Dendritic cell treated with granulocyte-macrophage colony-stimulating factor and Interleukin-4, amounts not matched to agents 40 ng/mL and 50 ng/mL, for 4 days (primary cell): ENCODE data around the gene LYRM4.
A peak's percentile ranks its signal among the peaks of the same experiment; 100 is the strongest.

ENCODE experiments used
- H3K27ac Mint-ChIP-seq: one replicate; pipeline ENCODE4 v1.8.0; 2022; ENCODE audit warnings: mild to moderate bottlenecking, mixed read lengths
- H3K27me3 Mint-ChIP-seq: one replicate; pipeline ENCODE4 v1.8.0; 2022; ENCODE audit warnings: mild to moderate bottlenecking, mixed read lengths
- H3K36me3 Mint-ChIP-seq: one replicate; pipeline ENCODE4 v1.8.0; 2022; ENCODE audit warnings: low read depth, mixed read lengths
- H3K4me1 Mint-ChIP-seq: one replicate; pipeline ENCODE4 v1.8.0; 2022; ENCODE audit warnings: low read depth, mixed read lengths
- H3K4me3 Mint-ChIP-seq: one replicate; pipeline ENCODE4 v1.8.0; 2022; ENCODE audit warnings: mild to moderate bottlenecking, moderate library complexity, mixed read lengths
- H3K9me3 Mint-ChIP-seq: one replicate; pipeline ENCODE4 v1.8.0; 2022; ENCODE audit warnings: mixed read lengths
- intact Hi-C: fragments of 100-400 bp; cut with micrococcal nuclease; formaldehyde crosslinking; loops from one replicate; pipeline ENCODE4 v1.15.0; 2022

LYRM4 gene

GRCh38 chr6:5260661-5261544 lies at the start of gene LYRM4, which contains the start of gene FARS2:
LYRM4 (minus strand) TSS chr6:5260950; CDS start chr6:5260733, 217 bp downstream.
FARS2 (plus strand) TSS chr6:5261513.
- Mint-ChIP-seq H3K4me1 (peaks cover 13% of the 10 kb centered on the region), H3K4me3 (peak within 1 kb of the TSS; percentile 91), H3K36me3 (peaks cover 19% of the 10 kb centered on the region), H3K27ac (peak within 1 kb of the TSS; percentile 97), H3K27me3 (no peaks in the 10 kb centered on the region), H3K9me3 (no peaks in the 10 kb centered on the region)
- intact Hi-C loops, result no loop called here

GRCh38 chr6:5308066-5308465 lies 47.3 kb upstream of the LYRM4 start:
- Mint-ChIP-seq H3K4me3 (no peak overlapping the region), H3K27me3 (no peaks in the 10 kb centered on the region), H3K4me1 (peaks cover 4% of the 10 kb centered on the region), H3K27ac (no peak overlapping the region), H3K9me3 (no peaks in the 10 kb centered on the region), H3K36me3 (no peaks in the 10 kb centered on the region)
- intact Hi-C loops, result no loop called here

GRCh38 chr6:5307058-5307457 lies 46.3 kb upstream of the LYRM4 start:
- Mint-ChIP-seq H3K36me3 (no peaks in the 10 kb centered on the region), H3K27me3 (no peaks in the 10 kb centered on the region), H3K4me1 (peaks cover 12% of the 10 kb centered on the region), H3K9me3 (no peaks in the 10 kb centered on the region), H3K27ac (no peak overlapping the region), H3K4me3 (no peak overlapping the region)
- intact Hi-C loops, result no loop called here

GRCh38 chr6:5305968-5306626 lies 45.3 kb upstream of the LYRM4 start:
- H3K4me1 Mint-ChIP-seq, result peaks cover 12% of the 10 kb centered on the region
- no peak overlapping the region for H3K4me3 Mint-ChIP-seq
- no peaks in the 10 kb centered on the region for H3K36me3 Mint-ChIP-seq
- intact Hi-C loops, result no loop called here
- no peaks in the 10 kb centered on the region for H3K27me3 Mint-ChIP-seq
- H3K27ac Mint-ChIP-seq, result no peak overlapping the region
- H3K9me3 Mint-ChIP-seq, result no peaks in the 10 kb centered on the region

- no peaks in the 10 kb centered on the region for H3K36me3 Mint-ChIP-seq
- intact Hi-C loops, result no loop called here
- H3K9me3 Mint-ChIP-seq, result no peaks in the 10 kb centered on the region
- peaks cover 18% of the 10 kb centered on the region for H3K4me1 Mint-ChIP-seq
- H3K27me3 Mint-ChIP-seq, result no peaks in the 10 kb centered on the region
- H3K4me3 Mint-ChIP-seq, result no peak overlapping the region
- no peak overlapping the region for H3K27ac Mint-ChIP-seq
These were observed 42.9 kb upstream of the LYRM4 start for GRCh38 chr6:5303682-5304081.

GRCh38 chr6:5302995-5303622 lies 42.4 kb upstream of the LYRM4 start:
- Mint-ChIP-seq H3K9me3 (no peaks in the 10 kb centered on the region), H3K4me3 (no peak overlapping the region), H3K27ac (peak overlapping the region; percentile 6), H3K27me3 (no peaks in the 10 kb centered on the region), H3K4me1 (peaks cover 18% of the 10 kb centered on the region), H3K36me3 (no peaks in the 10 kb centered on the region)
- intact Hi-C loops, result no loop called here

- Mint-ChIP-seq H3K4me1 (peaks cover 18% of the 10 kb centered on the region), H3K36me3 (no peaks in the 10 kb centered on the region), H3K4me3 (no peak overlapping the region), H3K27ac (peak overlapping the region; percentile 6), H3K9me3 (no peaks in the 10 kb centered on the region), H3K27me3 (no peaks in the 10 kb centered on the region)
- intact Hi-C loops, result no loop called here
These were observed 41.6 kb upstream of the LYRM4 start for GRCh38 chr6:5302220-5302946.

GRCh38 chr6:5300206-5300764 lies 39.5 kb upstream of the LYRM4 start:
- no peaks in the 10 kb centered on the region for H3K27me3 Mint-ChIP-seq
- no peaks in the 10 kb centered on the region for H3K36me3 Mint-ChIP-seq
- no peak overlapping the region for H3K4me3 Mint-ChIP-seq
- H3K9me3 Mint-ChIP-seq, result no peaks in the 10 kb centered on the region
- peaks cover 18% of the 10 kb centered on the region for H3K4me1 Mint-ChIP-seq
- H3K27ac Mint-ChIP-seq, result no peak overlapping the region
- intact Hi-C loops, result no loop called here

- H3K4me1 Mint-ChIP-seq, result peaks cover 26% of the 10 kb centered on the region
- no peaks in the 10 kb centered on the region for H3K27me3 Mint-ChIP-seq
- H3K27ac Mint-ChIP-seq, result no peak overlapping the region
- no peaks in the 10 kb centered on the region for H3K9me3 Mint-ChIP-seq
- H3K4me3 Mint-ChIP-seq, result no peak overlapping the region
- no peaks in the 10 kb centered on the region for H3K36me3 Mint-ChIP-seq
- intact Hi-C loops, result no loop called here
These were observed 34.9 kb upstream of the LYRM4 start for GRCh38 chr6:5295623-5296022.

- H3K27ac Mint-ChIP-seq, result peak overlapping the region; percentile 61
- peak overlapping the region; percentile 22 for H3K4me3 Mint-ChIP-seq
These were observed 33.9 kb upstream of the LYRM4 start for GRCh38 chr6:5294392-5295211.

GRCh38 chr6:5293692-5294091 lies 32.9 kb upstream of the LYRM4 start:
- peaks cover 20% of the 10 kb centered on the region for H3K4me1 Mint-ChIP-seq
- peak overlapping the region; percentile 61 for H3K27ac Mint-ChIP-seq
- no peaks in the 10 kb centered on the region for H3K27me3 Mint-ChIP-seq
- H3K36me3 Mint-ChIP-seq, result no peaks in the 10 kb centered on the region
- intact Hi-C loops, result no loop called here
- no peak overlapping the region for H3K4me3 Mint-ChIP-seq
- H3K9me3 Mint-ChIP-seq, result no peaks in the 10 kb centered on the region

More at GRCh38 chr6:5294392-5295211, 33.9 kb upstream of the LYRM4 start:
- no peaks in the 10 kb centered on the region for H3K36me3 Mint-ChIP-seq
- no peaks in the 10 kb centered on the region for H3K9me3 Mint-ChIP-seq
- intact Hi-C loops, result no loop called here
- peaks cover 20% of the 10 kb centered on the region for H3K4me1 Mint-ChIP-seq
- H3K27me3 Mint-ChIP-seq, result no peaks in the 10 kb centered on the region

- Mint-ChIP-seq H3K4me1 (peaks cover 30% of the 10 kb centered on the region), H3K27ac (no peak overlapping the region), H3K4me3 (no peak overlapping the region), H3K9me3 (no peaks in the 10 kb centered on the region), H3K36me3 (no peaks in the 10 kb centered on the region), H3K27me3 (no peaks in the 10 kb centered on the region)
- intact Hi-C loops, result no loop called here
These were observed 31.4 kb upstream of the LYRM4 start for GRCh38 chr6:5292154-5292553.

- no peaks in the 10 kb centered on the region for H3K36me3 Mint-ChIP-seq
- no peak overlapping the region for H3K27ac Mint-ChIP-seq
- no peak overlapping the region for H3K4me3 Mint-ChIP-seq
- intact Hi-C loops, result no loop called here
- no peaks in the 10 kb centered on the region for H3K9me3 Mint-ChIP-seq
- H3K4me1 Mint-ChIP-seq, result peaks cover 34% of the 10 kb centered on the region
- no peaks in the 10 kb centered on the region for H3K27me3 Mint-ChIP-seq
These were observed 29.8 kb upstream of the LYRM4 start for GRCh38 chr6:5290500-5290899.
